Cardiac septum (tissue), 1 donor: ENCODE measurements around the gene SCUBE3. TPM values are rescaled to one million over a fixed set of nuclear protein-coding genes. Genes with fewer than 3 reads are reported as not detected.

ENCODE experiments used
- DNase-seq: peaks from one replicate; pipeline ENCODE4 v3.0.0-alpha.2; 2020; ENCODE audit warnings: low spot score
- intact Hi-C: fragments of 100-400 bp; cut with DNase I; formaldehyde crosslinking; loops from one replicate; pipeline ENCODE4 v1.14.0; 2022
- total RNA-seq: library from RNA; stranded (reverse); fragmentation: NEBNext Ultra II Directional; extraction: Animal tissue kit (Norgen Biotek cat#: 25700); gene quantifications from one replicate; pipeline ENCODE4 v1.2.1, GENCODE V29; 2021
- donor health status: DM: no; HTN: no; CAD: no.

The SCUBE3 gene
- total RNA-seq, 1 donor from 2014 or later: 5.2 TPM

GRCh38 chr6:35292494-35292893 lies 78.7 kb downstream of the SCUBE3 start:
- intact Hi-C loops: loop anchor here (5.0 kb wide), 1 partner anchor 35 kb away; no protein-coding TSS in a partner anchor
- DNase-seq: peak; percentile 49

- DNase-seq: peak; percentile 15
- intact Hi-C loops: loop anchor here (5.0 kb wide), 1 partner anchor 34 kb away; no protein-coding TSS in a partner anchor
Observed at GRCh38 chr6:35293681-35294080, 79.9 kb downstream of the SCUBE3 start.

GRCh38 chr6:35294308-35294945 lies 80.7 kb downstream of the SCUBE3 start:
- DNase-seq: peak; percentile 73
- intact Hi-C loops: loop anchor here (5.0 kb wide), 1 partner anchor 33 kb away; no protein-coding TSS in a partner anchor

- intact Hi-C loops: no loop called here
- peak; percentile 27 for DNase-seq
Observed at GRCh38 chr6:35295036-35295435, 81.3 kb downstream of the SCUBE3 start.

GRCh38 chr6:35295521-35296315 lies 82.0 kb downstream of the SCUBE3 start:
- DNase-seq: no peak

GRCh38 chr6:35296931-35297600 lies 83.3 kb downstream of the SCUBE3 start:
- peak; percentile 68 for DNase-seq
- intact Hi-C loops: loop anchor here (1.0 kb wide), 1 partner anchor 152 kb away; no protein-coding TSS in a partner anchor

More at GRCh38 chr6:35295521-35296315, 82.0 kb downstream of the SCUBE3 start:
- intact Hi-C loops: no loop called here

- DNase-seq: peak; percentile 93
- intact Hi-C loops: loop anchor here (1.0 kb wide), 1 partner anchor 151 kb away; no protein-coding TSS in a partner anchor
Observed at GRCh38 chr6:35297601-35298481, 84.1 kb downstream of the SCUBE3 start, which contains the start of gene DEF6. Gene DEF6, plus strand, starts transcription at chr6:35297818. Its CDS starts 39 bp downstream, at chr6:35297857.

GRCh38 chr6:35298625-35299140 lies 84.9 kb downstream of the SCUBE3 start:
- intact Hi-C loops: no loop called here
- peak; percentile 65 for DNase-seq

GRCh38 chr6:35299674-35300073 lies 85.9 kb downstream of the SCUBE3 start:
- DNase-seq: peak; percentile 78

GRCh38 chr6:35300848-35301247 lies 87.1 kb downstream of the SCUBE3 start:
- DNase-seq: peak; percentile 67
- intact Hi-C loops: no loop called here

More at GRCh38 chr6:35299674-35300073, 85.9 kb downstream of the SCUBE3 start:
- intact Hi-C loops: no loop called here

Other genes starting within 250 kb of the SCUBE3 start
- not detected for gene TCP11, start 72.6 kb upstream of the SCUBE3 start, total RNA-seq
- 39.9 TPM for gene ZNF76, start 45.8 kb downstream of the SCUBE3 start, total RNA-seq
- 1.7 TPM for gene DEF6, start 83.9 kb downstream of the SCUBE3 start, total RNA-seq
- 19.0 TPM for gene PPARD, start 128.6 kb downstream of the SCUBE3 start, total RNA-seq
- gene FANCE, start 238.4 kb downstream of the SCUBE3 start, total RNA-seq: 2.9 TPM